D721Med (cell line): ENCODE results near the gene VCPKMT.
"Not testable (repeated sequence)": the region's sequence is repeated elsewhere in the genome, so short reads cannot be mapped to it uniquely, and the experiment has no call there.

Experiments
- DNase-seq: peaks from one replicate; pipeline ENCODE4 v3.0.0; 2011; ENCODE audit warnings: low spot score; ENCODE audit not compliant: insufficient read length
- FAIRE-seq: peaks from 2 replicates; lab custom pipeline; 2011; peaks lifted over from hg19 to GRCh38; lab: Jason Lieb, UNC
- CTCF ChIP-seq: IDR thresholded peaks from 2 replicates; pipeline ENCODE4 v1.5.1; 2012; ENCODE audit warnings: mild to moderate bottlenecking, control low read depth; ENCODE audit not compliant: insufficient read depth; ENCODE audit errors: missing control alignments

The VCPKMT gene

GRCh38 chr14:50082308-50082742, 34.0 kb downstream of the VCPKMT start:
- DNase-seq (no peak), FAIRE-seq (no peak)
- no peak for TF ChIP-seq CTCF

GRCh38 chr14:50079103-50079502, 37.3 kb downstream of the VCPKMT start:
- DNase-seq, FAIRE-seq: not testable (repeated sequence)

- FAIRE-seq: not testable (repeated sequence)
These were observed 42.7 kb downstream of the VCPKMT start for GRCh38 chr14:50073663-50074062.

GRCh38 chr14:50072395-50072794, 44.0 kb downstream of the VCPKMT start:
- no peak for TF ChIP-seq CTCF
- no peak for FAIRE-seq

More at GRCh38 chr14:50073663-50074062, 42.7 kb downstream of the VCPKMT start:
- not testable (repeated sequence) for DNase-seq

GRCh38 chr14:50070840-50071548, 45.4 kb downstream of the VCPKMT start:
- TF ChIP-seq CTCF: no peak
- DNase-seq: no peak
- no peak for FAIRE-seq

More at GRCh38 chr14:50072395-50072794, 44.0 kb downstream of the VCPKMT start:
- no peak for DNase-seq

- FAIRE-seq: no peak
- no peak for DNase-seq
- no peak for TF ChIP-seq CTCF
These were observed 46.1 kb downstream of the VCPKMT start for GRCh38 chr14:50070230-50070629.

- DNase-seq: no peak
- TF ChIP-seq CTCF: no peak
These were observed 47.0 kb downstream of the VCPKMT start for GRCh38 chr14:50069325-50069724.

GRCh38 chr14:50068496-50068895, 47.9 kb downstream of the VCPKMT start:
- no peak for TF ChIP-seq CTCF
- no peak for FAIRE-seq
- no peak for DNase-seq

More at GRCh38 chr14:50069325-50069724, 47.0 kb downstream of the VCPKMT start:
- FAIRE-seq: no peak
